Ovary (tissue), 3 donors: ENCODE results near the gene VCAN.

Experiments
- POLR2A ChIP-seq: fragments of 450-650 bp; IDR thresholded peaks from one replicate; pipeline ENCODE4 v1.6.1; 2017; ENCODE audit warnings: antibody characterized with exemption, mild to moderate bottlenecking, moderate library complexity
- TF ChIP-seq, protein P1 (sequence below), 3 donors: fragments of 450-650 bp in 2 of 3; fragments of 200-600 bp in 1 of 3; IDR thresholded peaks; one replicate each; pipeline versions ENCODE4 v1.5.1 to v1.8.0; 2016 to 2022; ENCODE audit warnings: antibody characterized with exemption in 3 of 3, mild to moderate bottlenecking in 1 of 3
- donor health status: DM: no; HTN: no; CAD: no.

DNA sequence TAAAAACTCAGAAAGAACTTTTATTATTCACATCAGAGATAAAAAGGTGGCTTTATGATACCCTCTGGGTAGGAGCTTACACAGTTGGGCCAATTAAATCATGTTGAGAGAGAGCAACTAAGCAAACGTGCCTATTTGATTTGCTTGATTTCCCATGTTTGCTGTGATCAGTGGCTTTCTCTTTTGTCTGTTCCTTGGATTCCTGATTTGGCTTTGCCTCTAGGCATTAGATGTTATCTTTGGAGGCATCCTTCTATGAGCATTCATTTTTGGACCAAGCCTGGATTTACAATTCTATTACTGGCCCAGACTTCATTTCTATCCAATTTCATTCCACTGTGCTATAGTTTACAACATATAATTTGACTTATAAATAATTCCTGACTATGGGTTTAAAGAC lies 35.9 kb downstream of the VCAN start:
- TF ChIP-seq POLR2A, result no peak
- TF ChIP-seq, protein P1, sequence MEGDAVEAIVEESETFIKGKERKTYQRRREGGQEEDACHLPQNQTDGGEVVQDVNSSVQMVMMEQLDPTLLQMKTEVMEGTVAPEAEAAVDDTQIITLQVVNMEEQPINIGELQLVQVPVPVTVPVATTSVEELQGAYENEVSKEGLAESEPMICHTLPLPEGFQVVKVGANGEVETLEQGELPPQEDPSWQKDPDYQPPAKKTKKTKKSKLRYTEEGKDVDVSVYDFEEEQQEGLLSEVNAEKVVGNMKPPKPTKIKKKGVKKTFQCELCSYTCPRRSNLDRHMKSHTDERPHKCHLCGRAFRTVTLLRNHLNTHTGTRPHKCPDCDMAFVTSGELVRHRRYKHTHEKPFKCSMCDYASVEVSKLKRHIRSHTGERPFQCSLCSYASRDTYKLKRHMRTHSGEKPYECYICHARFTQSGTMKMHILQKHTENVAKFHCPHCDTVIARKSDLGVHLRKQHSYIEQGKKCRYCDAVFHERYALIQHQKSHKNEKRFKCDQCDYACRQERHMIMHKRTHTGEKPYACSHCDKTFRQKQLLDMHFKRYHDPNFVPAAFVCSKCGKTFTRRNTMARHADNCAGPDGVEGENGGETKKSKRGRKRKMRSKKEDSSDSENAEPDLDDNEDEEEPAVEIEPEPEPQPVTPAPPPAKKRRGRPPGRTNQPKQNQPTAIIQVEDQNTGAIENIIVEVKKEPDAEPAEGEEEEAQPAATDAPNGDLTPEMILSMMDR (IDR thresholded peaks at IDR 0.05), result no peak
